ENCODE data around the gene RGS3.
A peak's percentile ranks its signal among the peaks of the same experiment; 100 is the strongest.

Gene RGS3

DNA sequence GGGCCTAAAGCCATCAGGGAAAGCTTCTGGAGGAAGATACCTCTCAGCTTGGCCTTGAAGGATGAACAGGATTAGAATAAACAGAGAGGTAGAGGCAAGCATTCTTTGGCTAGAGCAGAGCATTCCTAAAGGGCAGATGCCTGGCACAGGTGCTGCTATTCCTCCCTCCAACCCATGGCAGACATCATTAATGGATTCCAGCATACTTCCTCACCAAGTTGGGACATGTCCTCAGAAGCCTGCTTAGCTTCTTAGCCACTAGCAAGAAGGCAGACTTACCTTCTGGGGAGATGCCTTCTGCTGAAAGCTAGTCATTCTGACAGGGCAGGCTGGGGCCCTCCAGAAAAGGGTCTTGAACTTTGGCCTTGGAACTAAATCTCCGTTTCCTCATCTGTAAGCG lies 122.0 kb downstream of the RGS3 start:
- DNase-seq (ENCODE audit: low read depth): no peak

DNA sequence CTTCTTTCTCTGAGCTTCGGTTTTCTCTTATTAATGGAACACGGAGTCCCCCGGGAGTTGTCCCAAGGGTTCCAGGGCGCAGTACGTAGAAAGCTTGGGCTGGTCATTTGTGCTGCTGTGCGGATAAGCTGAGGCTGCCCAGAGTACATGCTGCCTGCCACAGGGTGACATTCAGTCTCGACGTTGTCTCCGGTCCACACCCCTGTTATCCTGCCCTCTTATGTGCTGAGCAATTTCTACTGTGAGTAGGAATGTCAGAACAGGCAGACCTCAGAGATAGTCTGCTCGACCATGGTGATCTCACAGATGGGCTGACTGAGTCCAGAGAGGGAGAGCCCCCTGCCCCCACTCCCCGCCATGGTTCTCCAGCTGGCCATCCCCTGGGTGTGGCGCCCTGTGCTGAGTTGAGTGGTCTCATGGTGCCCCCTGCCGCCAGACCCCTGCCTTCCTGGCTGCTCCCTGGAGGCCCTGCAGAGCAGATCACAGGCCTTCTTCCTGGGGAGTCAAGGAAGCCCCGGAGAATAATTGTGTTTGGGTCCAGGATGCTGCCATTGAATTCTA lies 124.0 kb downstream of the RGS3 start:
- no peak for DNase-seq (ENCODE audit: low read depth)

DNA sequence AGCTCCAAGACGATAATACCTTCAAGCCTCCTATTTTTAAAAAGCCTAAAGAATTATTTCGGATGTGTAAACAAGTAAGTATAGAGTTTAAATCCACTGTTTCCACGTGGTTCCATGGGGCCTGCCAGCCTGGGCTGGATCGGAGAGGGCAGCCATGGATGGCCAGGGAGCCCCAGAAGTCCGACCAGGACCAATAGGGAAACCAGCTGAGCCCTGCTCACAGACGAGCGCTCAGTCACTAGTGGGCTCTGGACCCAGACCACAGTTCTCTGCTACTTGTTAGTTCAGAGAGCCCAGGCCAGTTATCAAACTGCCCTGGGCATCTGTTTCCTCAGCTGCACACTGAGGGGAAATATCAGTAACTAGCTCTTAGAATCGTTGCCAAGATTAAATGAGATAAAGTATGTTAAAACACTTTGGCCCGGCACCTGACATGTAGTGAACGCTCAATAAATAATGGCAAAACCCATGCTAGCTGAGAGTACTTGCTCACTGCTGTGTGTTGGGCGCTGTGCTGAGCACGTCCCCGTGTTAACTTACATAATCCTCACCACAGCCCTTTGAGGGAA lies 124.8 kb downstream of the RGS3 start:
- no peak for DNase-seq (ENCODE audit: low read depth)

DNA sequence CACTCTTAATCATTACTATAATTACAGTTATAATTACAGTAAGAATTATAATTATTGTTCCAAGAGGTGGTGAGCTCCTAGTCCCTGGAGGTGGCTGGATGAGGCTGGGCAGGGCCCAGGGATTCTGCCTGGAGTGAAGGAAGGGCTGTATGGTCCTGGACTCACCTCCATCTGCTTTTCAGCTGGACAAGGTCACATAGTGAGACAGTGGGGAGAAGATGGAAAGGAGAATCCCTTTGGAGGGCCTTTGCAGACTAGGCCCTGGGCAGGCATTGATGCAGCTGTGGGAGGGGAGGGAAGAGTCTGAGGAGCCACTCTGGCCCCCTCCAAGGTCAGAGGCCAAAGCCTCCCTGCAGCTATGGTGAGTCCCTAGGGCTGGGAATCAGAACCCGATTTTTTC lies 125.4 kb downstream of the RGS3 start:
- no peak for DNase-seq (ENCODE audit: low read depth)

DNA sequence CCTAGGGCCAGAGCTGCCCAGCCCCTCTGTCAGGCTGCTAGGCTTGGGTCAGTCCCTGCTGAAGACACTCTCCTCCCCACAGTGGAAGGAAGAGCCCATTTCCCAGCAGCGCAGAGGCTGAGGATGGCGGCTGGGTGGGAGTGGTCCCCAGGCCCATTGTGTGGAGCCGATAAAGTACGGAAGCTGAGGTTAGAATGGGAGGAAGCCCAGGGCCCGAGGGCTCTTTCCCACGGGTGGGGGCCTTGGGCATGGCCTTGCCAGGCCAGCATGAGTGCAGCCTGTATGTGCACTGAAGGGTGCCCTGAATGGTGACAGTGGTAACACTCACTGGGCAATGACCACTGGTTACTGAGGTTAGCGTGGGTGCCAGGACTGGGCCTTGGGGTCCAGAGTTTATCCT lies 125.9 kb downstream of the RGS3 start:
- DNase-seq (ENCODE audit: low read depth): no peak

DNA sequence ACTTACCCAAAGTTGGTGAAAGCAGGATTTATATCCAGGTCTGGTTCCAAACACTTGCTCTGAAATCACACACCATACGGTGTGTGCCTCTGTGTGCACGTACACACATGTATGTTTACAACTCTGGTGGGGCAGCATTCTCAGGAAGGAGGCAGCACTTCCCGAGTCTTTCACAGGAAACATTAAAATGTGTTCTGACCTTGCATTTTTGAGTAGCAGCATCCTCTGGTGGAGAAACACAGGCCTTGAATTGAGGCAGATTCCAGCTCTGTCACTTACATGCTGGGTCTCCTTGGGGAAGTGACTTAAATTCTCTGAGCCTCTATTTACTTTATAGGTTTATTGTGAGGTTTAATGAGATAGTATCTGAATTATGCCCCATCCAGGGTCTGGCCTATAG lies 126.4 kb downstream of the RGS3 start:
- no peak for DNase-seq (ENCODE audit: low read depth)

DNA sequence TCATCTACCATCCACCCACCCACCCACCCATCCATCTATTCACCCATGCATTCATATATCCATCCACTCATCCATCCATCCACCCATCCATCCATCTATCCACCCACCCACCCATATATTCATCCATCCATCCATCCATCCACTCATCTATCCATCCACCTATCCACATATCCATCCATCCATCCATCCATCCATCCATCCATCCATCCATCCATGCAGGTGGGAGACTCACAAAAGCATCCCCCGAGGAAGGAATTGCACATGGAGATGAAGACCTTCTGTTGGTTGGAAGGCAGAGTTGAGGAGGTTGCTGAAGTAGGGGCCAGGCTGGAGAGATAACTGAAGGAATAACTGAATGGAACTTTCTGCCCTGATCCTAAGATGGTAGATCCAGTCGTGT lies 126.9 kb downstream of the RGS3 start:
- no peak for DNase-seq (ENCODE audit: low read depth)

DNA sequence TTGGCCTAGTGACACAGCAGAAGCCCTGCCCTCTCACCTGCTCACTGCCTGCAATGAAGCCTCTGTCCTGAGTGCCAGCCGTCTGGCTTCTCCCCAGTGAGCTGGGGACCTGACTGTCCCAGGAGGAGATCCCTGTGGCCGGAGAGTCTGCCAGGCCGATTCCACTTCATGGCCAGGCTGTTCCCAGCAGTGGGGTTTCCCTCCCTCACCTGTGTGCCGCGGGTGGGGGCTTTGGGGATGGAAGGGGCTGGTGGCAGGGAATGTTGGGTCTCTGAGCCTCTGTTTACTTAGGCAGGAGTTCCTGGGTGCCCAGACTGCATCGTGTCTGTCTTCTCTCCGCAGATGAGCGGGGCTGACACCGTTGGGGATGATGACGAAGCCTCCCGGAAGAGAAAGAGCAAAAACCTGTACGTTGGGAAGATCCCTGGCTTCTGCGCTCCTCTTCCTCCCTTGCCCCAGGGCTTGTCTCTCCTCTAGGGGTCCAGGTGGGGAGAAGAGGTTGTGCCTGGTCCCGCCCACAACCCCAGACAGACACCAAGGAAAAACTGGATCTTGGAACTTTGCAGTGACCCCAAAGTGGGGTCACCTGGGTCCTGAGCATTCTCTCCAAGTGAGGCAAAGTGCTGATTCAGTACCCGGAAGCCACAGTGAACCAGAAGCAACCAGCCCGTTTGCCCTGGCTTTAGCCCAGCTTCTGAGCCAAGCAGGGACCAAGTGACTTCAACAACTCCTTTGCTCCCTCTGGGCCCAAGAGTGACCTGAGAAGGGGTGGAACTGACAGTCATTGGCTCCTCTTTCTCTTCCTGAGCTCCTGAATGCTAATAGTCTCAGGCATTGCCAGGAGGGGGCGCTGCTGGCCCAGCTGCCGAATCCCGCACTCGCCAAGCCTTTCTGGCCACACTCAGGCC lies 127.7 kb downstream of the RGS3 start:
- DNase-seq (ENCODE audit: low read depth): no peak

DNA sequence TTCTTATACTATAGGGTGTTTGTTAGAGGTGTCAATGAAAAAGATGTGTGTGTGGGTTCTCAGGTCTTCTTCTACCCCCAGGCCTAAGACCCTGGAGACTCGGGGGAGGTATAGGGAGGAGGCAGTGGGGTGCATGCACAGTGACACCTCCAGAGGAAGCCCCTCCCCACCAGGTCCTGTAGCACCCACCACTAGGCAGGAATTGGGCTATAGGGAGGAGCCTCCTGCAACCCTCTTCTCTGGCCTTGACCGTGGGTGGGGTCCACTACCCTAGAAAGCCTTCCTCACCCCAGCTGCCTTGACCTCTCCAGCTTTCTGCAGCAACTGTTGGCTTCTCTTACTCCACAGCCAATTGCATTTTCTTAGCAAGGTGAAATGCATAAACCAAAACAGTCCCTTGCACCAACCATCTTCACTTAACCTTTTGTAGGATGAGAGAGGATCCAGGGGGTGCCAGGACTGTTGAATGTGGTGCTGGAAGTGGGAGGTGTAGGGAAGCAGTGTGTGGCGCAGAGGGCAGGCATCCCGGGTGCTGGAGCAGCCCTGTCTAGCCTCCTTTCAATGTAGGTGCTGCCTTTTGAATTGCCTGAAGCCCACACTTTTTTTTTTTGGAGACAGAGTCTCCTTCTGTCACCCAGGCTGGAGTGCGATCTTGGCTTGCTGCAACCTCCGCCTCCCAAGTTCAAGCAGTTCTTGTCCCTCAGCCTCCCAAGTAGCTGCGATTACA lies 128.5 kb downstream of the RGS3 start:
- DNase-seq (ENCODE audit: low read depth): no peak

DNA sequence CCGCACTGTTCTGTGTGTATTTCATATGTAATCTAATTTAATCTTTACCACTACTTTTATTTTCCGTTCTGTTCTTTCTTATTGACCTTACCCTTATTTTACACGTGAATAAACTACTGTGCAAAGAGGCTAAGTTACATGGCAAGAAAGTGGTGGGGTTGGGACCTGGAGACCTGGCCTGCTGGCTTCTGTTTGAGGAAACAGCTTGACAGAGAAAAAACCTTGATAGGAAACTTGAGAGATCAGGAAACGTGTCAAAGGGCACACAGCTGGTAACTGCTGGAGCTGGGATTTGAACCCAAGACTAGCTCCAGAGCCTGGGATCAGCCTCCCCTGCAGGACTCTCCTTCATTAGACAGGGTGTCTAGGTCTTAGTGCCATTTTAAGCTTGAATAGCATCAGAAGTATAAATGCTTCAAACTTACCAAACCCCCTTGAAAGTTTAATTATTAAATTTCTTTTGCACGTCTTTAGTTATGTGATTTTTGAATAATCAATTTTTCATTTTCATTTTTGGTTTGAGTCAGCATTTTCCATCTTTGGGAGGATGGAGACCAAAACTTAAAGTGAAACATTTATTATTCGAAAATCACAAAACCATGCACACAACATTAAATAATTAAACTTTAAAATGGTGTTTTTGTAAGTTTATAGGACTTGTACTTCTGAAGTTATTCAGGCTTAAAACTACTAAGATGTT lies 129.5 kb downstream of the RGS3 start:
- no peak for DNase-seq (ENCODE audit: low read depth)

DNA sequence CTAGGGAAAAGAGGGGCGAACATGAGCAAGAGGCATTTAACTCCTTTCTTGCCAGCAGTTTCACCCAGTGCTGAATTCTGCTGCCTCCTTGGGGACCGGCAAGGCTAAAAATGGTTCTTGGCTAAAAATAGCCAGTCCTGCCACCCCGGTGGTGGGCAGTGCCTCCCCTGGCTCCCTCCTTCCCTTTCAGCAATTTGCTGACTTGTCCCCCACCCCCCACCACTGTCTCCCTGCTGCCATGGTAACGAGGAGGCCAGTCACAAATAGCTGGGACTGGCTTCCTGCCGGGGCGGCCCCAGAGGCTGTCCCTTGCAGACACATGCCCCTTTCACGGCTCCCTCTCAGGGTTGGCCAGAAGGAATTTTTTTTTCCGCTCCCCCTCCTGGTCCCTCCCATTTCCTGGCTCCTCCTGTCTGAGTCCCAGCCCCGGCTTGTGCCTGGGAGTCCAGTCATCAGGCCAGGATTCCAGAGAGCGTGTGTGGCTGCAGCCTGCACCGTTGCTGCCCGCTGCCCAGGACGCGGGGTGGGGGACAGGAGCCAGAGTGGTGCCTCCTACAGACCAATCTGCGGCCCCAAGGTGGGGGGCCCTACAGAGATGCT lies 130.3 kb downstream of the RGS3 start:
- DNase-seq (ENCODE audit: low read depth): peak; percentile 99

DNA sequence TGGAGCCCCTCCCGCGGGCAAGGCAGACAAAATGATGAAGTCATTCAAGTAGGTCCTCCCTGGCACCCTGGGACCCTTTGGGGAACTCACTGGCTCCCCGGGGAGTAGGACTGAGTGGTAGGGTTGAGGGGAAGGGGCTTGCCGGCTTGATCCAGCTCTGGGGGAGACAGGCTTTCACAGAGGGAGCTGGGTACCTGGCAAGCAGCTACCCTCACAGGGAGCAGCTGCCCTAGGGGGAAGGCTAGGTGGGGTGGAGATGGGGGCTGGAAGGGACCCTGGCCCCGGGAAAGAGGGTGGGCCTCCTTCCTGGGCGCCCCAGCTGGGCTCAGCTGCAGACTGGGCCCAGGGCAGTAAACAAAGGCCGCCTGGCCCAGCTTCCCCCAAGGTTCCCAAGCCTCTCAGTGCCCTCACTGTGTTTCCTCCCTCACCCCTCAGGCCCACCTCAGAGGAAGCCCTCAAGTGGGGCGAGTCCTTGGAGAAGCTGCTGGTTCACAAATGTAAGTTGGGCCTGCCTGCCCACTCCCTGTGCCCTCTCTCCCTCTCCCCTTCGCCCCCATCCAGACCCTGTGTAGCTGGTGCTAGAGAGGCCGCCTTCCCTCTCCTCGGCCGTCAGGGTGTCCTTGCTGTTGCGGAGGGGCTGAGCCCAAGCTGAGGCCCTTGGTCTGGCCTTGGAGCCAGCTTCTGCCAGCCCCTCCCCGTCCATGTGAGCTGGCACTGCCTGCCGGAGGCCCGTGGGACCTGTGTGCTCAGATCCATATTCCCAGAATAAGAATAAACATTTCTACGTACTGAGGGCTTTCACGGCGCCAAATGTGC lies 131.2 kb downstream of the RGS3 start:
- no peak for DNase-seq (ENCODE audit: low read depth)

DNA sequence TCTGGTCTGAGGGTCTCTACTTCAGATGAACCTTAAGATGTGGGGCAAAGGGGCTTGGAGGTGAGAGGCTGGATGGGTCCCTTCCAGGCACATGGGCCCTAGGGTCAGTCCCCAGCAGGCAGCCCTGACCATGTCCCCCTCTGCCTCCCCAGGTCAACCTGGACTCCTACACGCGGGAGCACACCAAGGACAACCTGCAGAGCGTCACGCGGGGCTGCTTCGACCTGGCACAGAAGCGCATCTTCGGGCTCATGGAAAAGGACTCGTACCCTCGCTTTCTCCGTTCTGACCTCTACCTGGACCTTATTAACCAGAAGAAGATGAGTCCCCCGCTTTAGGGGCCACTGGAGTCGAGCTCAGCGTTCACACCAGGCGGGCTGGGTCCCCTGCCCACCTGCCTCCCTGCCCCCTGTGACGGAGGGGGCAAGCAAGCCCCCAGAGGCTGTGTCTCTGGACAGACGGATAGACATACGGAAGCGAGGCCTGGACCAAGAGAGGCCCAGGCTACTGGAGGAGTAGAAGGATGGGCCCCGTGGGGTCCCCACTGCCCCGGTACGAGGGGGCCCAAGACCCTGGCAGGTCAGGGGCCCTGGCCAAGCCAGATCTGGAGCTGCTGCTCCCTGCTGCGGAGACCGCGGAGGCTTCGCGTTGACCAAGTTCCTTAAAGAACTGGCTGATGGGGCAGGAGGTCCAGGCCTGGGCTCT lies 133.2 kb downstream of the RGS3 start:
- no peak for DNase-seq (ENCODE audit: low read depth)

DNA sequence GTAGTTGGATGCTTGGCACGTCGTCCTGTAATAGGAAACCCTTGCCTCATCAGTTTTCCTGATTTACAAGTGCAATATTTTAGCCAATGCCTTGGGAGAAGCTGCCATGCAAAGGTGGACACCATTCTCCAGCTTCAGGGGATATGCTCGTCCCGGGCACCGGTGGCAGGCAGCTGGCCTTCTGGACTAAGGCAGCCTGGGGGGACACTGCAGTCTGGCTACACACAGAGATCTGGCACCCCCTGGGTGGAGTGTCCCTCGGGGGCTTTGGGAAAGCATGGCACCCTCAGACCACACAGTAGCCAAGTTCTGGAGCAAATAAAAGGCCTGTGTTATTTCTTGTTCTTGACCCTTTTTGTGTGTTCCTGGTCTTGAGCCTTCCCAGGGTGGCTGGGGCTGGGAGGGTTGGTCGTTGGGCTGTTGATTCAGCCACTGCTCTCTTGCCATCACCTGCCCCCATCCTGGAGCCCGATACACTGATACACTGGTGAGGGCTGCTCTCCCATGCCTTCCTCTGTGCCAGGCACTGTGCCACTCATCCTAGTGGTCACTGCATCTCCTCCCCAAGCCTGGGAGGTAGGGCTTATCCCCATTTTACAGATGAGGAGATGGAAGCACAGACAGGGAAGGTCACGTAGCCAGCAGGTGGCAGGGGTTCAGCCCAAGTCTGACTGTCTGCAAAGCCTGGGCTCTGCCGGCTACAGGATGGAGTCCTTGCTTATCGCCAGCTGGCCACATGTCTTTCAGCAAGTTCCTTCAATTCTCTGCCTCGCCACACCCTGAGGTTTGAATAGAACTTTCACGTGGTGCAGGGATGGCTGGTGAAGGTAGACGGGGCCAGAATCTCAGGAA lies 134.1 kb downstream of the RGS3 start:
- DNase-seq (ENCODE audit: low read depth): no peak

DNA sequence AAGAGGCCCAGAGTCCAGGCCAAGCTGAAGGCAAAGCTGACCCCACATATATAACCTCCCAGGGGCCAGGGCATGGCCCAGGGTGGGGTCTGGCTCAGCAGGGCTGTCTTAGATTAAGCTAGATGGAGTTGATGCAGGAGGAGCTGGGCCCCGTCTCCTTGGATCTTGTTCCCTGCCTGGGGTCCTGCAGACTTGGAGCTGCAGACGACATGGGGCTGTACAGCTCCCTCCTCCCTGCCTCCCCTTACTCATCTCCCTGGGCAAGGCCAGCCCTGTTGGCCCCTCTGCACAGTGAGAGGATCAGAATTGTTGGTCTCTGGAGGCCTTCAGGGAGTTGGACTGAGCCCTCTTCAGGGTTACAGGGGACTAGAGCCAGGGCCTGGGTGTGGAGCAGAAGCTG lies 134.9 kb downstream of the RGS3 start:
- no peak for DNase-seq (ENCODE audit: low read depth)

DNA sequence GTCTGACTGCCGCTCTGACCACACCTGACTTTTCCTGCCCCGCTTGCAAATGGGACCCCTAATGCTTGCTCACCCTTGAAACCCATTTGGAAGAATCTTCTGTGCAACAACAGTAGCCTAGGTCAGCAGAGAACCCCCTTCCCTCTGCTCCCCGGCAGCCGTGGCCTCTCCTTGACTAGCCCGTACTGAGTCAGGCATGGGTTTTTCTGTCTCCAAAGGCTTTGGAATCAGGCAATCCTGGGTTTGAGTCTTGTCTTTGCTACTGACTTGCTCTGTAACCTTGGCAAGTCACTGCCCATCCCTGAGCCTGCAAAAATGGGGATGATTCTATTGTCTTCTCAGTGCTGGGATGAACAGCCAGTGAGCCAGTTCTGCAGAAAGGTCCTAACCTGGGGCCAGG lies 135.4 kb downstream of the RGS3 start:
- DNase-seq (ENCODE audit: low read depth): no peak

DNA sequence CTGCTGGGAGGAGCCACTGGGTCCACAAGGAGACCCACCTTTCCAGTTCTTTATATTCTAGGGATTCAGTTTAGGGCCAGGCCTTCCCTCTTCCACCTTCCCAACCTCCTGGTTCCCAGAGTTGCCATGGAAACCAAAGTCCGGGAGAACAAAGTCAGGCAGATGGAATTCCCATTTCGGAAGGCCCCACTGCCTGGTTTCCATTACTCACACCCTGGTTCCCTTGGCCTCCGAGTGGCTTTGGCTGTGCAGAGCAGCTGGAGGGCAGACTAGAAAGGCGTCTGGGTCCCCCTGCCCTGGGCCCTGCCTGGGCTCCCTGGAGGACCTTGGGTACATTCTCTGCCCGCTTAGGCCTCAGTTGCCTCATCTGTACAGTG lies 136.1 kb downstream of the RGS3 start:
- DNase-seq (ENCODE audit: low read depth): peak; percentile 91

DNA sequence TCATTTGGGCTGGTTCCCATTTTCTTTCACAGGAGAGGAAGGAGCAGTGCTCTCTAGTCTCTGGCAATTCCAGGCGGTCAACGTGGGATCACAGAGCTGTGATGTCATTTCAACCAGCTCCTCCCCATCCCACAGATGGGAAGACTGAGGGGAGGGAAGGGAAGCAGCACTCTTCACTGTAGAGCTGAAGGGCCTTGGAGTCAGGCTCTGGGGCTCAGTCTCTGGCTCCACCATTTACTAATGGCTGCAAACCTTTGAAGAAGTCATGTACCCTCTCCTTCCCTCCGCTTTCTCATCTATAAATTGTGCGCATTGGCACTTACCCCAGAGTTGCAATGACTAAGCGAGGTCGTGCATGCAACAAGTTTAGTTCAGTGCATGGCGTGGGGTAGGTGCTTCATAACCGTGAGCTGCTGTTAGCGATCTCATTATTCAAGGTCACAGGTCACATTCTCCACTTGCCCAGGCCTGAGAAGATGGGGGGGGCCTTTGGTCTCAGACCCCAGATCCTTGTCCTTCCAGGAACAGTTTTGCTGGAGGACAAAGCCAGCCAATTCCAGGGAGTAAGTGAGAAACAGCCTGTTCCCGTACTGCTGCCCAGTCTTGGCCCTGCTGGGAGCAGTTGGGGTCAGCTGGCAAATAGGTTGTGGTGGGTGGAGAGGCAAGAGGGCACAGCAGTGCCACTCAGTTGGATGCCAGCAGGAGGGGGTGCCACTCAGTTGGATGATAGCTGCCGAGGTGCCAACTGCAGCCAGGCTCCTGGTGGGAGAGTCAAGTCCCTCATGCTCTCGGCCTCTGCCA lies 136.7 kb downstream of the RGS3 start:
- DNase-seq (ENCODE audit: low read depth): no peak

All from stromal cell of bone marrow (primary cell).